NT2/D1 (cell line): ENCODE measurements around the gene IGF2R.

ENCODE experiments used
- SUZ12 ChIP-seq: IDR thresholded peaks from 2 replicates; pipeline ENCODE4 v1.6.1; 2011; ENCODE audit not compliant: insufficient read length, insufficient read depth; ENCODE audit errors: extremely low read depth
- YY1 ChIP-seq: IDR thresholded peaks from 2 replicates; pipeline ENCODE4 v1.6.1; 2011; ENCODE audit not compliant: insufficient read length, insufficient read depth

DNA sequence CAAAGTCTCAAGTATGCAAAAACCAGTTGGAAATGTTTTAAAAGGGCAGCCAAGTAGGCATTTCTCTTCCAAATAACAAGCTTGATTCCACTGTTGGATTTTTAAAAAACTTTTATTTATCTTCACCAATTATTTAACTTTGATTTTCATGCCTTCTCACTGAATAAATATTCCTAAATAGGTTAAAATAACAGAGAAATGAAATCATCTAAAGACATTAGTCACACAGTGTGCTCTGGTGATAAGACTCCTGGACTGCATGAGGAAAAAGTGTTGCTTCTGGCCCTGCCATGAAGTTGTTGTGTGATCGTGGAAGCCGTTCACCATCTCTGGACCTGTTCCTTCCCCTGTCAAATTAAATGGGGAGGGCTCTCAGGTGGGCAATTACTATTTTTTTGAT is 33.8 kb upstream of the IGF2R start:
- TF ChIP-seq YY1 (no peak), SUZ12 (no peak)
